ENCODE data around the gene RIN1.

DNA sequence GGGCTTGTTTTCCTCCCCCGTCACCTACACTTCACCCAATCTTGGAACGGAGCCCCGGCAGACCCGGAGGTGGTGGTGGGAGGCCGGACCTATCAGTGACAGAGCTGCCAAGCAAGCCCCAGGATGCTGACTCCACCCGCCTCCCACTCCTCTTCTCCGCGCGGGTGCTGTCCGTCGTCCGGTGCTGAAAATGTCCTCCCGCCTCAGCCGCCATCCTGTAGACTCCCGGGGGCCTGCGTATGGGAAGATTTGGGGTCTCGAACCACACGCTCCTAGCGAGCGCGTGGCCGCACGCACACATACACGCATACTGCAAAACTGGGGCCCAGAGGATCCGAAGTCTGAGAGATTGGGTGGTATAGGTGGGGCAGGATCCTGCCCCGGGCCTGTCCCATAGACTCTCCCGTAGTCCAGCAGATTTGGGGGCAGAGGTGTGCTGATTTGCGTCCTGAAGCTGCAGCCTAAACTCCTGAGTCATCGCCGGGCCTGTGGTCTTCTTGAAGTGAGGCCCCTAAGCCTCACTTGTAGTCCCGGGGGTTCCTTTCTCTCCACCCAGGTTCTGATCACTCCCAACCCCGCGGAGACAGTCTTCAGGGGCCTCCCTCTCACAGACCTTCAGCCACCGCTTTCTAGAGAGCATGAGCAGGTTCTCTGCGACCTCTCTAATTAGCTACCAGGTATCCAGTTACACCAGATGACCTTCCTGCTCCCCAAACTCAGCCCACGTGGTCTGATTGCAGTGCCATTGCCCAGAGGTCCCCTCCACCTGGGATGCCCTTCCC, 46.5 kb downstream of the RIN1 start:
- TF ChIP-seq, protein P1, sequence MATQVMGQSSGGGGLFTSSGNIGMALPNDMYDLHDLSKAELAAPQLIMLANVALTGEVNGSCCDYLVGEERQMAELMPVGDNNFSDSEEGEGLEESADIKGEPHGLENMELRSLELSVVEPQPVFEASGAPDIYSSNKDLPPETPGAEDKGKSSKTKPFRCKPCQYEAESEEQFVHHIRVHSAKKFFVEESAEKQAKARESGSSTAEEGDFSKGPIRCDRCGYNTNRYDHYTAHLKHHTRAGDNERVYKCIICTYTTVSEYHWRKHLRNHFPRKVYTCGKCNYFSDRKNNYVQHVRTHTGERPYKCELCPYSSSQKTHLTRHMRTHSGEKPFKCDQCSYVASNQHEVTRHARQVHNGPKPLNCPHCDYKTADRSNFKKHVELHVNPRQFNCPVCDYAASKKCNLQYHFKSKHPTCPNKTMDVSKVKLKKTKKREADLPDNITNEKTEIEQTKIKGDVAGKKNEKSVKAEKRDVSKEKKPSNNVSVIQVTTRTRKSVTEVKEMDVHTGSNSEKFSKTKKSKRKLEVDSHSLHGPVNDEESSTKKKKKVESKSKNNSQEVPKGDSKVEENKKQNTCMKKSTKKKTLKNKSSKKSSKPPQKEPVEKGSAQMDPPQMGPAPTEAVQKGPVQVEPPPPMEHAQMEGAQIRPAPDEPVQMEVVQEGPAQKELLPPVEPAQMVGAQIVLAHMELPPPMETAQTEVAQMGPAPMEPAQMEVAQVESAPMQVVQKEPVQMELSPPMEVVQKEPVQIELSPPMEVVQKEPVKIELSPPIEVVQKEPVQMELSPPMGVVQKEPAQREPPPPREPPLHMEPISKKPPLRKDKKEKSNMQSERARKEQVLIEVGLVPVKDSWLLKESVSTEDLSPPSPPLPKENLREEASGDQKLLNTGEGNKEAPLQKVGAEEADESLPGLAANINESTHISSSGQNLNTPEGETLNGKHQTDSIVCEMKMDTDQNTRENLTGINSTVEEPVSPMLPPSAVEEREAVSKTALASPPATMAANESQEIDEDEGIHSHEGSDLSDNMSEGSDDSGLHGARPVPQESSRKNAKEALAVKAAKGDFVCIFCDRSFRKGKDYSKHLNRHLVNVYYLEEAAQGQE (IDR thresholded peaks at IDR 0.05; ENCODE audit: insufficient read depth in 1 of 2, low read depth in 2 of 2, low read length in 2 of 2), result peak; percentile 96
- TF ChIP-seq SIN3A (IDR thresholded peaks at IDR 0.05; ENCODE audit: borderline replicate concordance, insufficient read depth, low read length) (peak; percentile 100), POLR2AphosphoS5 (IDR thresholded peaks at IDR 0.05; ENCODE audit: low read depth, low read length) (no peak), TAF1 (IDR thresholded peaks at IDR 0.05; ENCODE audit: borderline replicate concordance, insufficient read depth, low read length) (no peak)
